ENCODE measurements around the gene DDX49. TPM values are rescaled to one million over a fixed set of nuclear protein-coding genes. Genes with fewer than 3 reads are reported as not detected.

The DDX49 gene, protein sequence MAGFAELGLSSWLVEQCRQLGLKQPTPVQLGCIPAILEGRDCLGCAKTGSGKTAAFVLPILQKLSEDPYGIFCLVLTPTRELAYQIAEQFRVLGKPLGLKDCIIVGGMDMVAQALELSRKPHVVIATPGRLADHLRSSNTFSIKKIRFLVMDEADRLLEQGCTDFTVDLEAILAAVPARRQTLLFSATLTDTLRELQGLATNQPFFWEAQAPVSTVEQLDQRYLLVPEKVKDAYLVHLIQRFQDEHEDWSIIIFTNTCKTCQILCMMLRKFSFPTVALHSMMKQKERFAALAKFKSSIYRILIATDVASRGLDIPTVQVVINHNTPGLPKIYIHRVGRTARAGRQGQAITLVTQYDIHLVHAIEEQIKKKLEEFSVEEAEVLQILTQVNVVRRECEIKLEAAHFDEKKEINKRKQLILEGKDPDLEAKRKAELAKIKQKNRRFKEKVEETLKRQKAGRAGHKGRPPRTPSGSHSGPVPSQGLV
- 10 to 100 TPM; 40.9 to 42.9 TPM for total RNA-seq

GRCh38 chr19:18919086-18919899, at the start of gene DDX49, which contains the start of gene COPE:
Gene DDX49, plus strand, starts transcription at chr19:18919715. Its CDS starts 27 bp downstream, at chr19:18919742.
Gene COPE, minus strand, starts transcription at chr19:18919387. Its CDS starts 39 bp downstream, at chr19:18919348.

GRCh38 chr19:18895824-18896341, 23.6 kb upstream of the DDX49 start, which contains the start of gene CERS1:
Gene CERS1, minus strand, starts transcription at chr19:18896158. Its CDS starts 86 bp downstream, at chr19:18896072.

GRCh38 chr19:18940769-18941627, 21.5 kb downstream of the DDX49 start, which contains the start of gene HOMER3:
Gene HOMER3, minus strand, starts transcription at chr19:18941217. Its CDS starts 2,235 bp downstream, at chr19:18938982.

Other genes starting within 250 kb of the DDX49 start
- gene CRTC1, start 236.0 kb upstream of the DDX49 start, total RNA-seq = 1 to 10 TPM; 9.4 to 9.7 TPM
- gene COMP, start 128.4 kb upstream of the DDX49 start, total RNA-seq = not detected
- 10 to 100 TPM; 76.8 to 82.2 TPM for gene UPF1, start 87.8 kb upstream of the DDX49 start, total RNA-seq
- gene CERS1, start 23.6 kb upstream of the DDX49 start, total RNA-seq = not detected
- gene COPE, start 328 bp upstream of the DDX49 start, total RNA-seq = 100 to 1,000 TPM; 256 to 260 TPM
- gene HOMER3, start 21.5 kb downstream of the DDX49 start, total RNA-seq = not detected
- 100 to 1,000 TPM; 124 to 134 TPM for gene SUGP2, start 113.8 kb downstream of the DDX49 start, total RNA-seq
- 10 to 100 TPM; 30.0 to 33.5 TPM for gene ARMC6, start 113.9 kb downstream of the DDX49 start, total RNA-seq
- 10 to 100 TPM; 23.6 to 25.9 TPM for gene SLC25A42, start 144.3 kb downstream of the DDX49 start, total RNA-seq
- gene TMEM161A, start 218.8 kb downstream of the DDX49 start, total RNA-seq = 10 to 100 TPM; 21.2 to 21.6 TPM